Stromal cell of bone marrow (primary cell): ENCODE data around the gene PLEKHH1.
A peak's percentile ranks its signal among the peaks of the same experiment; 100 is the strongest.
"Not testable (repeated sequence)": the region's sequence is repeated elsewhere in the genome, so short reads cannot be mapped to it uniquely, and the experiment has no call there.

Experiments used
- DNase-seq: peaks from one replicate; pipeline ENCODE4 v3.0.0-alpha.2; 2012; ENCODE audit warnings: low read depth

The PLEKHH1 gene

GRCh38 chr14:67583711-67584644 lies 50.9 kb downstream of the PLEKHH1 start:
- peak; percentile 18 for DNase-seq

GRCh38 chr14:67584978-67585377 lies 51.9 kb downstream of the PLEKHH1 start:
- no peak for DNase-seq

- no peak for DNase-seq
Observed at GRCh38 chr14:67586369-67586768, 53.3 kb downstream of the PLEKHH1 start.

DNA sequence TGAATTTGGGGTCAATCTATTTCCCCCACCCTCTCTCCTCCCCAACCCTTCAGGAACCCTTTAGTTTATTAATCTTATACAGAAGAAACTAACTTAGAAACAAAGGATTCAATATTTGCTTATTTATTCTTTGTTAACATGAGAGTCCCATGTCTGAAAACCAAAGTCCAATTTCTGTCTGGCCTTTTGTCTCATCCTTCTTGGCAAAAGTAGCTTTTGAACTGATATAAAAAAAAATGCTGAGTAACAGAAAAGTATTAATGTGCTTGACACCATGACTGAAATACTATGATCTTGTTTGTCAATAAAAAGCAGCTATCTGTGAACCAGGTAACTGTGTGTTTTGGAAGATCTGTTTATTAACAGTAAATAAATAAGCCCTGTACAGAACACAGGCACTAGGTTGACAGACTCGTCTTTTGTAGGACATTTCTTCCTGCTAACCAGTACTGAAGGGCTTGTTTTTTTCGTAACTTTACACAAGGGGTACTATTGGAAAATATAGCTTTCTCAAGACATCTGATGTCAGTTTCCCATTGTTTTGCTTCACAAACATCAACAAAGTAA lies 56.2 kb downstream of the PLEKHH1 start:
- DNase-seq = no peak

- DNase-seq = not testable (repeated sequence)
Observed at GRCh38 chr14:67593650-67594049, 60.6 kb downstream of the PLEKHH1 start.

GRCh38 chr14:67595392-67595791 lies 62.3 kb downstream of the PLEKHH1 start:
- no peak for DNase-seq

GRCh38 chr14:67599698-67600561 lies 66.8 kb downstream of the PLEKHH1 start, which contains the start of gene PIGH:
Gene PIGH, minus strand, starts transcription at chr14:67600268. Its CDS starts 65 bp downstream, at chr14:67600203.
- peak; percentile 68 for DNase-seq

DNA sequence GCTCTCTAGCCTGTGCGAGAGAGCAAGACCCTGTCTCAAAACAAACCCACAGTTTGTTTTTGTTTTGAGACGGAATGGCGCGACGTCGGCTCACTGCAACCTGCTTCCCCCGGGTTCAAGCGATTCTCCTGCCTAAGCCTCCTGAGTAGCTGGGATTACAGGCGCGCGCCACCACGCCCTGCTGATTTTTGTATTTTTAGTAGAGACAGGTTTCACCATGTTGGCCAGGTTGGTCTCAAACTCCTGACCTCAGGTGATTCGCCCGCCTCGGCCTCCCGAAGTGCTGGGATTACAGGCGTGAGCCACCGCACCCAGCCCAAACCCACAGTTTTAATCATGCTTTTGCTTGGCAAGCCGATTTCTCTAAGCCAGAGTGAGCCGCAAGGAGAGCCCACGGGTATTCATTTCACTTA lies 67.5 kb downstream of the PLEKHH1 start:
- DNase-seq = not testable (repeated sequence)

- DNase-seq = no peak
Observed at GRCh38 chr14:67602076-67602475, 69.0 kb downstream of the PLEKHH1 start.

DNA sequence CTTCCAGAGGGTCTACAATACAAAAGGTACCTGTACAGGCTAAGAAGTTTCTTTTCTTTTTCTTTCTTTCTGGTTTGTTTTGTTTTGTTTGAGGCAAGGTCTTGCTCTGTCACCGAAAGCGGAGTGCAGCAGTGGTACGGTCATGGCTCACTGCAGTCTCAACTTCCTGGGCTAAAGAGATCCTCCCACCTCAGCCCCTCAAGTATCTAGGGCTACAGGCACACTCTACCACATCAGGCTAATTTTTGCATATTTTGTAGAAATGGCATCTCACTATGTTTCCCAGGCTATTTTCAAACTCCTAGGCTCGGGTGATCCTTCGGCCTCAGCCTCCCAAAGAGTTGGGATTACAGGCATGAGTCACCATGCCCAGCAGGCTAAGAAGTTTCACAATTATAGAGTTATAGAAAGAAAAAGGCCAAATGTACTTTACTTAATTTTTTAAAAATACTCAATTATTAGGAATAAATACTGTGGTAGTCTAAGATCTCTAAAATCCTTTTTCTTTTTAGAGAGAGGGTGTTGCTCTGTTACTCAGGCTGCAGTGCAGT lies 70.0 kb downstream of the PLEKHH1 start:
- DNase-seq = no peak

GRCh38 chr14:67607646-67608045 lies 74.6 kb downstream of the PLEKHH1 start:
- DNase-seq = no peak

- no peak for DNase-seq
Observed at GRCh38 chr14:67609642-67610310, 76.7 kb downstream of the PLEKHH1 start.

GRCh38 chr14:67610491-67610890 lies 77.4 kb downstream of the PLEKHH1 start:
- DNase-seq = no peak

DNA sequence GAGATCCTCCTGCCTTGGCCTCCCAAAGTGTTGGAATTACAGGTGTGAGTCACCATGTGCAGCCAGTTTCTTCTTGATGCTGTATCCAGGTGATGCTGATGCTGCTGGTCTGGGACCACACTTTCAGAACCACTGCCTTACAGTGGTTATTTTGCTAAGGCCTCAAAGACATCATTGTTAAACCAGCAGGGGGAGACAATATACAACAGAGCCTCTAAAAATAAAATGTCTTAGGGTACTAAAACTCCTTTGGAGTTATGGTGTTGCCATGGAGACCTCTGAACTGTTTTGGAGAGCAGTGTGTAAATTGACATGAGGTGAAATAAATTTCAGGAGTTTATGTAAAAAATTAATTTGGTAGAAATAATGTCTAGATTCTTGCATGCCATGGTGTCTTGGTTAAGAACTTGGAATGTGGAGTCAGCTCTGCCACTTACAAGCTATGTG lies 85.5 kb downstream of the PLEKHH1 start:
- DNase-seq = peak; percentile 81

GRCh38 chr14:67619446-67620216 lies 86.5 kb downstream of the PLEKHH1 start, which contains the start of gene ARG2:
Gene ARG2, plus strand, starts transcription at chr14:67619920. Its CDS starts 58 bp downstream, at chr14:67619978.
- DNase-seq = peak; percentile 80

- DNase-seq = no peak
Observed at GRCh38 chr14:67620217-67620785, 87.2 kb downstream of the PLEKHH1 start.

DNA sequence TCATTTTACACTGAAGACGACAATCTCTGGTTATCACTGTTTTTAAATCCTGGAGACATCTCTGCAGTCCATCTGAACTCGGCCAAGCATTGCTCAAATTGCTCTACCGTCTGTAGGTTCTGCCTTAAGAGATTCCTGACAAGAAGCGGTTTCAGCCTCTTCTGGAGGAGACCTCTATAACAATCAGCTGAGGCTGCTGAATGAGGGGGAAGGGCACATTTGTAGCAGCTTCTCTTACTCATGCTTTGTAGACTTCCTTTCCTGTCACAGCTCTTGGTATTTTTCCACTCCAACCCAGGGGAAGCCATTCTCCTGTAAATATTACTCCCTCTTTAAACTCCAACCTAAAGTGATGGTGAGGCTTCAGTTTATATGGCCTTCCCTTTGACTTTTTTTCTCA lies 89.6 kb downstream of the PLEKHH1 start:
- peak; percentile 80 for DNase-seq

DNA sequence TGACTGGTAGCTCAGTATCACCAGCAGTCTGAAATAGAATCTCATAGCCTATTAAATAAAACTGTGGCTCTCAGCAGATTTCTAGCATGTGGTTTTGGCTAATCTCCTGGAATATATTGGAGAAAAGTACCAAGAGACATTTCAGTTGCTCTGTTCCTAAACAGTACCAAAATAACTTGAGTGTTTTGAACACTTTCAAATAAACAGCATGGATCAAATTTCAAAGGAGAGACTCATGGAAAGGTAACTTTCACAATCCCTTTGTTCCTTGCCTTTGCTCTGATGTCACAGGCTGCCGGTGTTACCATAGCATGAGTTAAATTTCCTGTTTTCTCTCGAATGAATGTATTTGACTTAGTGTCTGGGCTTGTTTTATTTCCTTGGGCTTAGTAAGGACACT lies 90.0 kb downstream of the PLEKHH1 start:
- DNase-seq = peak; percentile 44

GRCh38 chr14:67626131-67626530 lies 93.0 kb downstream of the PLEKHH1 start:
- DNase-seq = not testable (repeated sequence)

DNA sequence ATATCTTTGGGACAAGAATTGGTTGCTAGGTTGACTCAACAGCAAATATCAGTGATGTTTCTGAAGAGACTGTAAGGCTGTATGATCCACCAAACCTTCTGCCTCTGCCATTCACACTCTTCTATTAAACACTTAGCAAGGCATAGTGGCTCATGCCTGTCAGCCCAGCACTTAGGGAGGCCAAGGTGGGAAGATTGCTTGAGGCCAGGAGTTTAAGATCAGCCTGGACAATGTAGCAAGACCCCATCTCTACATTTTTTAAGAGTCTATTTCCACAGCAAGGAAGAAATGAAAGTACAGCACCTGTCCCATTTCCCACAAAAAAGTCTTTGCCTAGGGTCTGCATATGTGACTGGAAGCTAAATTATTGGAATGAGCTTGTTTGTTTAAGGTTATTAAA lies 94.4 kb downstream of the PLEKHH1 start:
- no peak for DNase-seq
